RPMI7951 (cell line): Measurements from ENCODE around the gene GRIA4. TPM values are rescaled to one million over a fixed set of nuclear protein-coding genes. Genes with fewer than 3 reads are reported as not detected.

Experiments used
- DNase-seq: peaks from one replicate; pipeline ENCODE4 v3.0.0-alpha.2; 2012; ENCODE audit warnings: low read depth
- total RNA-seq: library from RNA; depleted of rRNA; stranded (reverse); fragments of >200 nt; shearing (Covaris generic); gene quantifications from 2 replicates; pipeline ENCODE4 v1.2.3, GENCODE V29; 2014; rRNA removed

The GRIA4 gene
- total RNA-seq, result not detected in 2 replicates

- peak; percentile 4 for DNase-seq
Observed at GRCh38 chr11:105609832-105610781, at the start of gene GRIA4. Gene GRIA4 (plus strand): TSS chr11:105610073. CDS start chr11:105610998, 925 bp downstream.

GRCh38 chr11:105573091-105573490 is 36.8 kb upstream of the GRIA4 start:
- no peak for DNase-seq

GRCh38 chr11:105574974-105575373 is 34.9 kb upstream of the GRIA4 start:
- DNase-seq, result no peak

- DNase-seq, result no peak
Observed at GRCh38 chr11:105577641-105578040, 32.2 kb upstream of the GRIA4 start.

- no peak for DNase-seq
Observed at GRCh38 chr11:105579111-105579510, 30.8 kb upstream of the GRIA4 start.

- DNase-seq, result no peak
Observed at GRCh38 chr11:105582497-105582896, 27.4 kb upstream of the GRIA4 start.

- DNase-seq, result peak; percentile 4
Observed at GRCh38 chr11:105588001-105588400, 21.9 kb upstream of the GRIA4 start.

GRCh38 chr11:105589346-105589745 is 20.5 kb upstream of the GRIA4 start:
- DNase-seq, result no peak

GRCh38 chr11:105592035-105592434 is 17.8 kb upstream of the GRIA4 start:
- no peak for DNase-seq

GRCh38 chr11:105598371-105598770 is 11.5 kb upstream of the GRIA4 start:
- no peak for DNase-seq

GRCh38 chr11:105603156-105603555 is 6.7 kb upstream of the GRIA4 start:
- no peak for DNase-seq

- peak; percentile 2 for DNase-seq
Observed at GRCh38 chr11:105609341-105609781, 512 bp upstream of the GRIA4 start.

GRCh38 chr11:105610871-105611571 is 1.1 kb downstream of the GRIA4 start:
- DNase-seq, result no peak

- no peak for DNase-seq
Observed at GRCh38 chr11:105611572-105612441, 1.9 kb downstream of the GRIA4 start.

GRCh38 chr11:105612771-105613170 is 2.9 kb downstream of the GRIA4 start:
- DNase-seq, result no peak

GRCh38 chr11:105613183-105613582 is 3.3 kb downstream of the GRIA4 start:
- no peak for DNase-seq

GRCh38 chr11:105618343-105618955 is 8.6 kb downstream of the GRIA4 start:
- DNase-seq, result no peak

- DNase-seq, result no peak
Observed at GRCh38 chr11:105619556-105619955, 9.7 kb downstream of the GRIA4 start.

- no peak for DNase-seq
Observed at GRCh38 chr11:105622016-105622415, 12.1 kb downstream of the GRIA4 start.

- DNase-seq, result no peak
Observed at GRCh38 chr11:105632316-105632715, 22.4 kb downstream of the GRIA4 start.

- no peak for DNase-seq
Observed at GRCh38 chr11:105635466-105635865, 25.6 kb downstream of the GRIA4 start.
